Measurements from ENCODE around the gene TSFM. TPM values are rescaled to one million over a fixed set of nuclear protein-coding genes. Genes with fewer than 3 reads are reported as not detected.
A peak's percentile ranks its signal among the peaks of the same experiment; 100 is the strongest.
"Not testable (repeated sequence)": the region's sequence is repeated elsewhere in the genome, so short reads cannot be mapped to it uniquely, and the experiment has no call there.

TSFM gene
- polyA plus RNA-seq, 3 donors, result 38.7 to 46.9 (median 45.0) TPM

- no peak for DNase-seq
Observed at GRCh38 chr12:57759360-57759980, 23.1 kb upstream of the TSFM start.

- no peak for DNase-seq
Observed at GRCh38 chr12:57760347-57760982, 22.1 kb upstream of the TSFM start.

- no peak for DNase-seq
Observed at GRCh38 chr12:57761391-57761998, 21.1 kb upstream of the TSFM start.

GRCh38 chr12:57762463-57762862 is 20.1 kb upstream of the TSFM start:
- DNase-seq, result no peak

- DNase-seq, result no peak
Observed at GRCh38 chr12:57763881-57764661, 18.5 kb upstream of the TSFM start.

GRCh38 chr12:57764662-57765002 is 18.0 kb upstream of the TSFM start:
- DNase-seq, result no peak

GRCh38 chr12:57765003-57765697 is 17.4 kb upstream of the TSFM start:
- no peak for DNase-seq

GRCh38 chr12:57765698-57766463 is 16.7 kb upstream of the TSFM start:
- no peak for DNase-seq

- no peak for DNase-seq
Observed at GRCh38 chr12:57766464-57767304, 15.9 kb upstream of the TSFM start, which contains the start of gene CYP27B1. CYP27B1 (minus strand) TSS chr12:57767078; CDS start chr12:57767041, 37 bp downstream.

GRCh38 chr12:57767305-57767698 is 15.3 kb upstream of the TSFM start:
- DNase-seq, result no peak

GRCh38 chr12:57767876-57768275 is 14.7 kb upstream of the TSFM start:
- DNase-seq, result no peak

GRCh38 chr12:57769594-57769993 is 13.0 kb upstream of the TSFM start:
- no peak for DNase-seq

- DNase-seq, result no peak
Observed at GRCh38 chr12:57770734-57771133, 11.9 kb upstream of the TSFM start.

- peak; percentile 94 for DNase-seq
Observed at GRCh38 chr12:57771236-57771872, 11.2 kb upstream of the TSFM start.

GRCh38 chr12:57771873-57772428 is 10.6 kb upstream of the TSFM start, which contains the start of gene METTL1:
METTL1 (minus strand) TSS chr12:57772105; CDS start chr12:57772083, 22 bp downstream.
- DNase-seq, result peak; percentile 98

GRCh38 chr12:57772429-57773322 is 9.9 kb upstream of the TSFM start, which contains the start of gene EEF1AKMT3:
EEF1AKMT3 (plus strand) TSS chr12:57772614; CDS start chr12:57772725, 111 bp downstream.
- no peak for DNase-seq

GRCh38 chr12:57774634-57775033 is 8.0 kb upstream of the TSFM start:
- DNase-seq, result not testable (repeated sequence)

GRCh38 chr12:57775044-57775443 is 7.5 kb upstream of the TSFM start:
- DNase-seq, result no peak

Data from renal pelvis (tissue), 4 donors.